Measurements from ENCODE around the gene MXD3.

GRCh38 chr5:177349762-177350161 is 38.1 kb upstream of the MXD3 start:
- no peak for TF ChIP-seq CTCF (IDR thresholded peaks at IDR 0.05)
- no peak for TF ChIP-seq POLR2AphosphoS5 (IDR thresholded peaks at IDR 0.05)
